Cortex of kidney (tissue), 1 donor: ENCODE measurements around the gene GTF2IRD1.
"Not testable (repeated sequence)": the region's sequence is repeated elsewhere in the genome, so short reads cannot be mapped to it uniquely, and the experiment has no call there.

ENCODE experiments used
- DNase-seq: peaks from one replicate; lab custom pipeline; 2025; lab: John Stamatoyannopoulos, UW

The GTF2IRD1 gene

DNA sequence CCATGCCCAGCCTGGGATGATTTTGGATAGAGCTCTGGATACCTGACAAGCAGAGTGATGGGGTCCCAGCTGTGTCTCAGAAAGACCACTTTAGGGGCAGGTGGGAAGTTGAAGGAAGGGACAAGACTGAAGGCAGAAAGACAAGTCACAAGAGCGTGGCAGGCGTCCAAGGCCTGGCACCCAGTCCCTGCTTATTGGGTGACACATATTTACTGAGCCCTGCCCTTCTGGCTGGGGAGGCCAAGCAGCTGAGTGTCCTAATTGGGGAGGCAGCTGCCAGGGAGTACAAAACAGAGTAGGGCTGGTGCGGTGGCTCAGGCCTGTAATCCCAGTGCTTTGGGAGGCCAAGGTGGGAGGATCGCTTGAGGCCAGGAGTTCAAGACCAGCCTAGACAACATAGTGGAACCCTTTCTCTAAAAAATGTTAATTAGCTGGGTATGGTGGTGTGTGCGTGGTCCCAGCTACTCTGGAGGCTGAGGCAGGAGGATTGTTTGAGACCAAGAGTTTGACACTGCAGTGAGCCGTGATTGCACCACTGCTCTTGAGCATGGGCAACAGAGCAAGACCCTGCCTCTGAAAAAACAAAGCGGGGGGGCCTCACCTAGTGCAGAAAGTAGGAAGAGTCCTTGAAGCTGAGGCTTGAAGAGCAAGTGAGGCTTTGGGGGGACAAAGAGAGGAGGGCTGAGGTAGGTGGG lies 150.8 kb downstream of the GTF2IRD1 start:
- DNase-seq: no peak

DNA sequence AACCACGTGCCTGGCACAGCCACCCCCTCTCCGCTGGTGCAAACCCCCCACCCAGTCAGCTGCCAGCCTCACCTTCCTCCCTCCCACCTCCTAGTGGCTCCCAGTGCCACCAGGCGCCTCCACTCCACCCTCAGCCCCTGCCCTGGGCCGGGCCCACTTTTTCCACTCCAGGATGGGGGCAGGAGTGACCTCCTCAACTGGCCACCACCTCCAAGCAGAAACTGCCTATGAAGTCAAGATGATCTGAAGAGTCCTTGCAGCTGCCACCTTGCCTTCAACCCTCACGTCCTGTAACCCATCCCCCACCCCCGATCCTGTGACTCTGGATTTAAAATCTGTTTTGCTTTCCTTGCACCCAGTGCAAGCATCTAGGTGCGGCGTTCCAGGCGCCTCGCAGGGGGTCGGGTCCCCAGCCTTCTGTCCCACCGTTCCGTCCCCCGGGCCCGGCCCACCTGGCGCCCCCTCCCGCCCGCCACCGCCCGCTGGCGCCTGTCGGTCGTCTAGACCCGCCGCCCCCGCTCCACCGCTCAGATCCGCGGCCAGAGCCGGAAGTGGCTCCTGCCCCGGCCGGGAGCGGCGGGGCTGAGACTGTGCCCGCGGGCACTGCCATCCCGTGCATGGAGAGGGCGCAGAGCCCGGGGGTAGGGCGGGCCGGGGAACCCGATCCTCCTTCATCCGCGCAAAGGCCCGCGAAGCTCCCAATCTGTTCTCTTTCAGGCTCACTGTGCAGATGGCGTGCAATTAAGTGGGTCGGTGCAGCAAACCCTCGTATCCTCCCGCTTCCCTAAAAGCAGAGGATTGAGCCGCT lies 152.6 kb downstream of the GTF2IRD1 start:
- DNase-seq: no peak

DNA sequence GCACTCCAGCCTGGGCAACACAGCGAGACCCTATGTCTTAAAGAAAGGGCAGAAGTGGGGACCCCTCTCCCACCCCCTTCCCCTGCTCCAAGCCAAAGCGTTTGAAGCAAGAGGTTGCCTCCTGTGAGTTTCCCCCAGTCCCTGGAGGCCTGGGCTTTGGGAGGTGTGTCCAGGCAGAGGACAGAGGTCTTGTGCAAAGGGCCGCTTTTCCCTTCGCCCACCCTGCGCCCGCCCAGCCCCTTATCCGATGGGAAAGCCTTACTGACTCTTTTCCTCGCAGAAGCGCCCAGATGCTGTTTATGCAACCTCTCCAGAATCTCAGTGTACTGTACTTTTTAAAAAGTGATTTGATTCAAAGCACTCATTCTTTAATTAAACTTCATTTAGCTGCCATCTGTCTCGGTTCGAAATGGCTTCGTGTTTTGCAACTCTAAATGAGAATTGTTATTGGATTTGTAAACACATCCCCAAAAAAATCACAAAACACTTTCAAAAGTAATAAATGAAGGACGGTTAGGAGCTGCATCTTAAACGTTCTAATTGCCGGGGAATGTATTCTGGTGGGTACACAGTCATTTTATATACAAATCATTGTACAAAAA lies 153.3 kb downstream of the GTF2IRD1 start:
- DNase-seq: no peak

DNA sequence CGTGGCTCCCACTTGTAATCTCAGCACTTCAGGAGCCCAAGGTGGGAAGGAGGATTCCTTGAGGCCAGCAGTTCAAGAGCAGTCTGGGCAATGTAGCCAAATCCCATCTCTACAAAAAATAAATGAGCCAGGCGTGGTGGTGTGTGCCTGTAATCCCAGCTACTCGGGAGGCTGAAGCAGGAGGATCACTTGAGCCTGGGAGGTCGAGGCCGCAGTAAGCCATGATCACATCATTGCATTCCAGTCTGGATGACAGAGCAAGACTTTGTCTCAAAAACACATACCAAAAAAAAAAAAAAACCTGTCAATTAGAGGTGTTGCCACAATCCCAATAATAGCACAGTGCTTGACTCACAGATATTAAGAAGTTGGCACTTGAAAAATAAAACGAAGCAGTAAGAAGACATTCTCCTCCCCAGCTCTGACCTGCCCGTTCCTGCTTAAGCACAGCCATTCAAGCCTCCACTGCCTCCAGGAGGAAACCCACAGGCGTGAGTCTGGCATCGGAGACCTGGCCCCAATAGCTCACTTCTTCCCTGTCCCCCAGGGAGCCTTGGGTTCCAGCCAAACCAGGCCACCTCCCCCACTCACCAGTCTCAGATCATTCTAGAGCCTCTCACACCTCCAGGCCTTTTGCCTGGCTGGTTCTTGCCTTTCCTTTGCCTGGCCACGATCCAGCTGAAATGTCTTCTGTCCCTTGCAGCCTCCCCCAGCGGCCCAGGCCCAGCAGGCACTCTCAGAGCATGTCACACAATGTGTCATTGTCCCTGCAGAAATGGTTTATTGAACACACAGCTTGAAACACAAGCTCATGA lies 158.5 kb downstream of the GTF2IRD1 start:
- DNase-seq: no peak

DNA sequence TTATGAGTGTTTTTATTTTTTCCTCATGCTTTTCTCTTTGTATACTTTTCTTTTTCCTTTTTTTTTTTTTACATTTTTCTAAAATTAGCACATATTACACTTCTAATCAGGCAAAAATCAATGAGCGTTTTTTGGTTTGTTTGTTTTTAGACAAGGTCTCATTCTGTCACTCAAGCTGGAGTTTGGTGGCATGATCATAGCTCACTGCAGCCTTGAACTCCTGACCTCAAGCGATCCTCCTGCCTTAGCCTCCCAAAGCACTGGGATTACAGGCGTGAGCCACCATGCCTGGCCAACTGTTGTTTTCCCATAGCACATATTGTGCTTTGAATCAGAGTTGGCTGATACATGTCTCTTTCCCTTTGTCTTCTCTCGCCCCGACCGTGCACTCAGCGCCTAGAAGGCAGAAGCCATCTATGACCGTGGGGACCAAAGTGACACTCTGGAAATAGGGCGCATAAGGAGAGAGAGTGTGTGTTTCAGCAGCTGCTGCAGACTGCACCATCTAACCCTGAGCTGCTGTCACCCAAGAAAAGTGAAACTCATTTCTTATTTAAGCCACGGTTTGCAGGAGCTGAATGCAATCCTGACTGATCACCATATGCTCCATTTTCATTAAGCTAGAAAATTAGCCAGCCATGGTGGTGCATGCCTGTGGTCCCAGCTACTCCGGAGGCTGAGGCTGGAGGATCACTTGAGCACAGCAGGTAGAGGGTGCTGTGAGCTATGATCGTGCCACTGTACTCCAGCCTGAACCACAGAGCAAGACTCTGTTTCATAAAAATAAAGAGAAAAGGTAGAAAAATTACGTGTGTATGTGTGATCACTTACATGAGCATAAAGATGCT lies 162.5 kb downstream of the GTF2IRD1 start:
- DNase-seq: no peak

DNA sequence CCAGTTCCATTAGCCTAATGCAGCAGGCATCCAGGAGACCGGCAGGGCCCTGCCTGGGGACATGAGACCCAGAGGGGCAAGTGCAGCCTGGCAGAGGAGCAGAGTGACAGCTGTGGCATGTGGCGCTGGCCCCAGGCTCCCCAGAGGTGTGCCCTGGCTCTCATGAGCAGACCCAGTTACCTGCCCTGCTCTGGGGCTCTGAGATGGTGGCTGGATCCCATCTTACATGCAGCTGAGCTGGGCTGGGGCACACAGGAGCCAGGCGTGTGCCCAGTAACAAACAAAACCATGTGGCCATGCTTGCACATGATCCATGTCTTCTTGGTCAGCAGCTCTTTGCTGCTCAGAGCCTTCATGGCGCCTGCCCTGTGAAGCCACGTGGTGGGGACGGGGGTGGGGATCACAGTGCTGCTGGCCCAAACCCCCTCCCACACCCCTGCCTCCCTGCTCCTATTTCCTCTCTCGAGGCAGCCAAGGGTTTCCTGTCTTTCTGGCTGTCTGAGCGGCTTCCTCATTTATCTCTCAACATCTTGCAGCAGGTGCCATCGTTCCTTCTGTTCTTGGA lies 163.6 kb downstream of the GTF2IRD1 start:
- no peak for DNase-seq

DNA sequence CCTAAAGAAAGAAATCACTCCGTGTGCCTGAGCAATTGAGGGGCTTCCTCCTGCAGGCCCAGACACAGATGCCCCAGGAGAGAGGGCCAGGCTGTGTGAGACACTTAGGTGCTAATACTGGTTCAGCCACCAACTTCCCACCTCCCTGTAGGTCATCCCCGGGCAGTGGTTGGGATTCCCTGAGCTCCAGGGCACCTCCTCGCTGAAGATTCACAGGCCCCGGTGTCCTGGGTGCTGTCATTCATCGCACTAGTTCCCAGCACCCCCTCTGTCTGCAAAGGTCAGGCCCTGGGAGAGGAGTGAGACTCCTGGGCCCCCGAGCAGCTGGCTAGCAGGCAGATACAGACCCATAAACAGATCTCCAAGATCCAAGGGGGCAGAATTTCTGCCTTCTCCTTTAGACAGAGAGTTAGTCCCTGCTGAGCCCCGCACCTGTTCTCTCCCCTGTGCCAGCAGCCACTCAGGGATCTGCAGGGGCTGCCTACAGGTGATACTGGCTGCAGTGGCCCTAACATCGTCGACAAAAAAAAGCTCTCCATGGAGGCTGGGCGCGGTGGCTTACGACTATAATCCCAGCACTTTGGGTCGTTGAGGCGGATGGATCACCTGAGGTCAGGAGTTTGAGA lies 165.6 kb downstream of the GTF2IRD1 start:
- no peak for DNase-seq

DNA sequence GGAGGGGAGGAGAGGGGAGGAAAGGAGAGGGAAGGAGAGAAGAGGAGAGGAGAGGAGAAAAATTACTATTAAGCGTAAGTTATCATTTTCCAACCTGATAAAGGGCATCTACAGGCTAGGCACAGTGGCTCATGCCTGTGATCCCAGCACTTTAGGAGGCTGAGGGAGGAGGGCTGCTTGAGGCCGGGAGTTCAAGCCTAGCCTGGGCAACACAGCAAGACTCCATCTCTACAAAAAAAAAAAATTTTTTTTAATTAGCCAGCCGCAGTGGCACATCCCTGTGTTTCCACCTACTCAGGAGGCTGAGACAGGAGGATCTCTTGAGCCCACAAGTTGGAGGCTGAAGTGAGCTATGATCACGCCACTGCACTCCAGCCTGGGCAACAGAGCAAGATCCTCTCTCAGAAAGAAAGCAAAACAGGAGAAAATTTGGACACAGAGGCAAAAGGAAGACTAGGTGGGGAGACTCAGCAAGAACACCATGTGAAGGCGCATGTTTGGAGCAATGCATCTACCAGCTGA lies 168.6 kb downstream of the GTF2IRD1 start:
- DNase-seq: no peak

DNA sequence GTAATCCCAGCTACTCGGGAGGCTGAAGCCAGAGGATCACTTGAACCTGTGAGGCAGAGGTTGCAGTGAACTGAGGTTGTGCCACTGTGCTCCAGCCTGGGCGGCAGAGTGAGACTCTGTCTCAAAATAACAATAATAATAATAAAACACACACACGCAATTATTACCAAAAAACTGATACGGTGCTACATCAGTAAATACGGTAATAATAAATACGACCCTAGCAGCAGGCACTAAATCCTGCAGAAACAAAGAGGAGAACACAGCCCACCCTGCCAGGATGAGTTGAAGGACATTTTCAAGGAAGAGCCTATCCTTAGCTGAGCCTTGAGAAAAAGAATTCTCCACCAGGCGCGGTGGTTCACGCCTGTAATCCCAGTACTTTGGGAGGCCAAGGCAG lies 169.4 kb downstream of the GTF2IRD1 start:
- DNase-seq: no peak

DNA sequence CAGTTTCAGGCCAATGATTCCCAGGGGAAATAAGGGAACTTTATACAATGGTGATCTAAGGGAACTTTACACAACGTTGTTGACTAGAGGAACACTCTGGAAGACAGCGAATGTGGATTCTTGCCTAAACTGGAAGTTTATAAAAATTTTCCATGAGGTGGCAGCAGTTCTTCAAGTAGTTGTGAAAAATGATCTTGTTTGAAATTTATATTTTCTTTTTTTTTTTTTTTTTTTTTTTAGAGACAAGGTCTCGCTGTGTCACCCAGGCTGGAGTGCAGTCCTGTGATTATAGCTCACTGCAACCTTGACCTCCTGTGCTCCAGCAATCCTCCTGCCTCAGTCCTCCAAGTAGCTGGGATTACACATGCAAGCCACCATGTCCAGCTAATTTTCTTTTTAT lies 171.7 kb downstream of the GTF2IRD1 start:
- no peak for DNase-seq

DNA sequence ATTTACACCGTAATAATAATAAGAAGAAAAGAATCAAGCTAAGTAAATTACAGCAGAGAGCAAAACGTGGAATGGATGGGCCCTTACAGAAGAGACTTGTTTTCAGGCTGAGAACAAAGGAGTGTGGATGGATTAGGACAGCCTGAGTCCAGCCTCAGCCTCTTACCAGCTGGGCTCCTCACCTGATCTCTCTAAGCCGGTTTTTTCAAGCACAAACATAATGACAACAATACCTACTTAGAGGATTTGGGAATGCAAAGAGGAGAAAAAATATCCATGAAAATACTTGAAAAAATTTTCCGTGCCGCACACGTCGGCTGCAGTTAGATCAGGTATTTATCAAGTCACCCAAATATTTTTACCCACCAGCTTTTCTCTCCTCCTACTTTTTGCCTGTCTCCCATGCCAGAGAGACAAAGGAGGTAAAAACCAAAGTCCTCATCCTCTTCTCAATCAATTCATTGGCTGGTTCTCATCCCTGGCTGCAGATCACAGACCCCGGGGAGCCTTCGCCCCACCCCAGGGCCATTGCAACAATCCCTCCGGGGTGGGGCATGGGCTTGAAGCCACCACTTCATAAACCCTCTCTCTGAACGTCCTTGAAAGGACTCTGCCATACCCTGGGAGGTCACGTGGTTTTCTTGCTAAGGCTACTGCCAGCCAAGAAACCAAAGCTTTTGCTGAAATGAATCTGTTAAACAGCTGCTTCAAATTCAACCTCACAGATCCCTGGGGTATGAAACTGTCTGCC lies 174.1 kb downstream of the GTF2IRD1 start:
- DNase-seq: no peak

DNA sequence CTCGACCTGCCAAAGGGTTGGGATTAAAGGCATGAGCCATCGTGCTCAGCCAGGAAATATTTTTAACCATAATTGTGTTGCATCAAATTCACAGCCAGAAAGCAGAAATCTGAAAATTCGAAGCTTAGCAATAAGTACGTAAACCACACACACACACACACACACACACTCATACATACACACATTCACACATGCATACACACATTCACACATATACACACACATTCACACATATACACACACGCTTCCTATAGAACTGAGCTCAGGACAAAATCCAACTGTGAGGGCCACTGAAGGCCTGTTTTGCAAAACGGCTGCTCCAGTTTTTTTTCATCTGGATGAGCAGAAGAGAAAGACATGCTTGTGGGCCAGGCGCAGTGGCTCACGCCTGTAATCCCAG lies 178.8 kb downstream of the GTF2IRD1 start:
- no peak for DNase-seq

DNA sequence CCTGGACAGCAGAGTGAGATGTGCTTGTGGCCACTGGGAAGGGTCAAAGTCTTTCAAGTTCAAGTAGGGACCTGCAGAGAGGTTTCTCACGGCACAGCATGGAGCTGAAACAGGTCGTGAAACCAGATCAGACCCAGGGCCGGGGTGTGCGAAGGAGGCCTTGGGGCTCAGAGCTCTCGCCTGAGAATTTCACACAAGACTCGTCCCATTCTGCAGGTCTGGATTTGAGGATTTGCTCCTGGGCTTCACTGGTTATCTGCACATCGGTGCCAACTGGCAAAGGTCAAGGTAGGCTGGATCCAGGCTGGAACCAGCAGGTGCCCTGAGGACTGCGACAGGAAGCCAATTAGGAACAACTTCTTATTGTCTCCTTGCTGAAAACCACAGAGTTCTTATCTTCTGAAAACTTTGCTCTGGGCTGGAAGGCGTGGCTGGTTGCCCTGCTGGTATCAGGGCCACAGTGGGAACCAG lies 179.8 kb downstream of the GTF2IRD1 start:
- no peak for DNase-seq

DNA sequence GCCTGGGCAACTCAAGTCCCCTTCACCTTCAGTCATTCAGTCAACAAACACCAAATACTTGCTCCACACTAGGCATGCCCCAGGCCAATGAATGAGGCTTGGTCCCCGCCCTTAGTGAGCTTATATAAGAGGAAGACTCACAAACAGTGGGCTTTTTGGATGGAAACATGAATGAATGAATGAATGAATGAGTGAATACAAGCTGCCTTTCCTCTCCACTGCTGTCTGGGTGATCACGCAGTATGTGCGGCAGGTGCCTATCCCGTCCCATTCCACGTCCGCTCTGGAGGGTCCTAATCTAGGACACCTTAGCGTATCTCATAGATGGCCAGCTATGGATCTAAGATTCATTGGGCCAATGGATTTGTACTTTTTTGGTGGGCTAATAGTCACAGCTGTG lies 184.0 kb downstream of the GTF2IRD1 start:
- DNase-seq: no peak

DNA sequence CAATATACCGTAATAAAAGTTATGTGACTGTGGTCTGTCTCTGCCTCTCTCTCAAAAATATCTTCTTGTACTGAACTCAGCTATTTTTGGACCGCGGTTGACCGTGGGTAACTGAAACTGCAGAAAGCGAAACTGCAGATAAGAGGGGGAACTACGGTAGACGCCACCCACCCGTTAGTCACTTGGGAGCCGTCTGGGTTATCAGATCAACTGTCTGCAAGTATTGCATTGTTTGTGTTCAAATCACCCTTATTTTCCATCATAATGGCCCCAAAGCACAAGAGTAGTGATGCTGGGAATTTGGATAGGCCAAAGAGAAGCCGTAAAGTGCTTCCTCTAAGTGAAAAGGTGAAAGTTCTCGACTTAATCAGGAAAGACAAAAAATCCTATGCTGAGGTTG lies 196.3 kb downstream of the GTF2IRD1 start:
- not testable (repeated sequence) for DNase-seq

DNA sequence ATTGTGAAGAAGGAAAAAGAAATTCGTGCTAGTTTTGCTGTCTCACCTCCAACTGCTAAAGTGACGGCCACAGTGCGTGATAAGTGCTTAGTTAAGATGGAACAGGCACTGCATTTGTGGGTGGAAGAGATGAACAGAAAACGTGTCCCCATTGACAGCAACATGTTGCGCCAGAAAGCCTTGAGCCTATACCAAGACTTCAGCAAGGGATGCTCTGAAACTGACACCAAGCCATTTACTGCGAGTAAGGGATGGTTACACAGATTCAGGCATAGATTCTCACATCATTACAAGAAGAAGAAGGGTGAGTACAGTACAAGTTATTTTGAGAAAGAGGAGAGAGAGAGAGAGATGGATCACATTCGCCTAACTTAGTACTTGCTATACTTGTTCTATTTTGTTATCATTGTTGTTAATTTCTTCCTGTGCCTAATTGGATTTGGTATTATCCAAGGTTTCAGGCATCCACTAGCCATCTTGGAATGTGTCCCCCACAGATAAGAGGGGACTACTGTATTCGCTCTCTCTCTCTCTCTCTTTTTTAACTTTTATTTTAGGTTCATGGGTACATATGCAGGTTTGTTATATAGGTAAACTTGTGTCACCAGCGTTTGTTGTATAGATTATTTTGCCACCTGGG lies 196.9 kb downstream of the GTF2IRD1 start:
- not testable (repeated sequence) for DNase-seq

DNA sequence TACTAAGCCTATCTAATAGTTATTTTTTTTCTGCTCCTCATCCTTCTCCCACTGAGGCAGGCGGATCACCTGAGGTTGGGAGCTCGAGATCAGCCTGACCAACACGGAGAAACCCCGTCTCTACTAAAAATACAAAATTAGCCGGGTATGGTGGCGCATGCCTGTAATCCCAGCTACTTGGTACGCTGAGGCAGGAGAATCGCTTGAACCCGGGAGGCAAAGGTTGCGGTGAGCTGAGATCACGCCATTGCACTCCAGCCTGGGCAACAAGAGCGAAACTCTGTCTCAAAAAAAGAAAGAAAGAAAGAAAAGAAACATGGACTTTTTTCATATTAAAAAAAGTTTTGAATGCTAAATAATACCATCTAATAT lies 197.4 kb downstream of the GTF2IRD1 start:
- not testable (repeated sequence) for DNase-seq
